HL-60 (cell line): Measurements from ENCODE around the gene SP5.
"Not testable (repeated sequence)": the region's sequence is repeated elsewhere in the genome, so short reads cannot be mapped to it uniquely, and the experiment has no call there.

ENCODE experiments used
- CTCF ChIP-seq: IDR thresholded peaks from one replicate; pipeline ENCODE4 v1.5.1; 2011; ENCODE audit warnings: low read length, control low read depth, inconsistent platforms; ENCODE audit not compliant: insufficient read depth
- POLR2AphosphoS5 ChIP-seq: IDR thresholded peaks from 2 replicates; pipeline ENCODE4 v1.6.1; 2012; ENCODE audit warnings: low read depth

- not testable (repeated sequence) for TF ChIP-seq CTCF, POLR2AphosphoS5
Observed at GRCh38 chr2:170751555-170751954, 36.4 kb downstream of the SP5 start.
